KMS-11 (cell line): ENCODE data around the gene AP5S1.

Experiments used
- H2AFZ ChIP-seq: fragments of 200-600 bp; sonication (generic); 2 replicates; pipeline ENCODE4 v1.6.1; 2016; ENCODE audit warnings: antibody characterized with exemption, mixed run types, low read depth
- H3K27ac ChIP-seq: fragments of 200-600 bp; sonication (generic); 2 replicates; pipeline ENCODE4 v1.6.1; 2016; ENCODE audit warnings: mild to moderate bottlenecking, mixed run types
- H3K27me3 ChIP-seq: fragments of 200-600 bp; sonication (generic); 2 replicates; pipeline ENCODE4 v1.6.1; 2017; ENCODE audit warnings: mild to moderate bottlenecking, low read depth, mixed run types, moderate library complexity; ENCODE audit not compliant: insufficient read depth
- H3K36me3 ChIP-seq: fragments of 200-600 bp; sonication (generic); 2 replicates; pipeline ENCODE4 v1.6.1; 2017; ENCODE audit warnings: mild to moderate bottlenecking, mixed run types; ENCODE audit not compliant: insufficient read depth
- H3K4me1 ChIP-seq: fragments of 200-600 bp; sonication (generic); 2 replicates; pipeline ENCODE4 v1.6.1; 2016; ENCODE audit warnings: mild to moderate bottlenecking, low read depth, mixed run types; ENCODE audit not compliant: poor library complexity, severe bottlenecking
- H3K4me2 ChIP-seq: fragments of 200-600 bp; sonication (generic); 2 replicates; pipeline ENCODE4 v1.7.0; 2016; ENCODE audit warnings: mild to moderate bottlenecking, mixed run types
- H3K4me3 ChIP-seq: fragments of 200-600 bp; sonication (generic); IDR thresholded peaks from 2 replicates; pipeline ENCODE4 v1.6.1; 2017; ENCODE audit warnings: low read depth, low read length, mixed read lengths; ENCODE audit not compliant: insufficient read depth
- H3K79me2 ChIP-seq: fragments of 200-600 bp; sonication (generic); 2 replicates; pipeline ENCODE4 v1.6.1; 2016; ENCODE audit warnings: low read depth, mixed run types; ENCODE audit not compliant: insufficient read depth
- H3K9ac ChIP-seq: fragments of 200-600 bp; sonication (generic); 2 replicates; pipeline ENCODE4 v1.6.1; 2016; ENCODE audit warnings: mild to moderate bottlenecking, mixed run types
- H4K20me1 ChIP-seq: fragments of 200-600 bp; sonication (generic); 2 replicates; pipeline ENCODE4 v1.6.1; 2016; ENCODE audit warnings: mild to moderate bottlenecking, mixed run types; ENCODE audit not compliant: insufficient read depth
- CTCF ChIP-seq: fragments of 200-600 bp; sonication (generic); conservative IDR thresholded peaks from 2 replicates; pipeline ENCODE4 v1.6.1; 2017; ENCODE audit warnings: low read depth, mild to moderate bottlenecking, antibody characterized with exemption, low read length, moderate library complexity, mixed read lengths

The AP5S1 gene

GRCh38 chr20:3783068-3783489 lies 37.3 kb upstream of the AP5S1 start:
- H3K36me3 ChIP-seq = no peaks in the 10 kb centered on the region
- no peak overlapping the region for H3K27ac ChIP-seq
- H2AFZ ChIP-seq = no peak overlapping the region
- no peaks in the 10 kb centered on the region for H4K20me1 ChIP-seq
- H3K79me2 ChIP-seq = no peaks in the 10 kb centered on the region
- H3K4me3 ChIP-seq = no peak overlapping the region
- H3K4me1 ChIP-seq = no peaks in the 10 kb centered on the region
- H3K4me2 ChIP-seq = no peak overlapping the region
- H3K27me3 ChIP-seq = no peaks in the 10 kb centered on the region; the same call in 1 of the 2 replicates
- no peak overlapping the region for H3K9ac ChIP-seq
- TF ChIP-seq CTCF = no peak

GRCh38 chr20:3783511-3784195 lies 36.7 kb upstream of the AP5S1 start:
- Histone ChIP-seq H3K4me3 (no peak overlapping the region), H3K4me2 (no peak overlapping the region), H3K9ac (no peak overlapping the region), H3K36me3 (no peaks in the 10 kb centered on the region), H3K27me3 (no peaks in the 10 kb centered on the region; the same call in 1 of the 2 replicates), H4K20me1 (no peaks in the 10 kb centered on the region), H3K4me1 (no peaks in the 10 kb centered on the region), H2AFZ (no peak overlapping the region), H3K79me2 (no peaks in the 10 kb centered on the region), H3K27ac (no peak overlapping the region)
- no peak for TF ChIP-seq CTCF

- no peak overlapping the region for H3K4me2 ChIP-seq
- no peaks in the 10 kb centered on the region for H3K27me3 ChIP-seq
- H3K9ac ChIP-seq = no peak overlapping the region
- TF ChIP-seq CTCF = no peak
- no peaks in the 10 kb centered on the region for H3K36me3 ChIP-seq
- H2AFZ ChIP-seq = no peak overlapping the region
- no peak overlapping the region for H3K4me3 ChIP-seq
- no peaks in the 10 kb centered on the region for H3K4me1 ChIP-seq
- H4K20me1 ChIP-seq = no peaks in the 10 kb centered on the region
- no peaks in the 10 kb centered on the region for H3K79me2 ChIP-seq
- H3K27ac ChIP-seq = no peak overlapping the region
Measured at GRCh38 chr20:3784216-3784853, 36.0 kb upstream of the AP5S1 start.

GRCh38 chr20:3784863-3785239 lies 35.5 kb upstream of the AP5S1 start:
- no peak overlapping the region for H3K27ac ChIP-seq

More at GRCh38 chr20:3784863-3785239, 35.5 kb upstream of the AP5S1 start:
- Histone ChIP-seq H3K4me1 (no peaks in the 10 kb centered on the region), H3K4me2 (no peak overlapping the region), H3K36me3 (no peaks in the 10 kb centered on the region), H3K9ac (no peak overlapping the region), H2AFZ (no peak overlapping the region), H3K4me3 (no peak overlapping the region), H4K20me1 (no peaks in the 10 kb centered on the region), H3K79me2 (no peaks in the 10 kb centered on the region), H3K27me3 (no peaks in the 10 kb centered on the region)
- no peak for TF ChIP-seq CTCF
